MM.1S (cell line): Measurements from ENCODE around the gene POLR3GL.

Experiments
- CTCF ChIP-seq: fragments of 300-600 bp; sonication (generic); IDR thresholded peaks from 2 replicates; pipeline ENCODE4 v1.5.1; 2016; ENCODE audit warnings: antibody characterized with exemption, low read length, mixed read lengths
- EZH2 ChIP-seq: fragments of 300-600 bp; sonication (generic); optimal IDR thresholded peaks from 2 replicates; pipeline ENCODE3; 2017; ENCODE audit warnings: low read depth, mild to moderate bottlenecking, antibody characterized with exemption, low read length, mixed read lengths
- EZH2phosphoT487 ChIP-seq: fragments of 300-600 bp; sonication (generic); IDR thresholded peaks from 2 replicates; pipeline ENCODE4 v1.6.1; 2018; ENCODE audit warnings: antibody characterized with exemption, low read length

GRCh38 chr1:145963265-145964019, 1.0 kb upstream of the POLR3GL start:
- TF ChIP-seq CTCF (no peak), EZH2phosphoT487 (no peak), EZH2 (no peak)
